GM23338 (cell line): ENCODE data around the gene SUPT3H. TPM values are rescaled to one million over a fixed set of nuclear protein-coding genes. Genes with fewer than 3 reads are reported as not detected.

ENCODE experiments used
- ATAC-seq: fragments of 200-7000 bp; cut with Tn5 transposase; 3 replicates; pipeline ENCODE4 v1.9.1; 2020
- DNase-seq: peaks from one replicate; pipeline ENCODE4 v3.0.0-alpha.2; 2015; ENCODE audit warnings: low spot score
- H2AFZ ChIP-seq: fragments of 200-600 bp; sonication (generic); 2 replicates; pipeline ENCODE4 v1.8.0; 2016; ENCODE audit warnings: antibody characterized with exemption, mild to moderate bottlenecking, moderate library complexity
- H3F3A ChIP-seq: fragments of 200-600 bp; sonication (generic); replicated peaks from 2 replicates; pipeline ENCODE4 v1.8.0; 2017; ENCODE audit warnings: antibody characterized with exemption, mixed run types, low read depth
- H3K27ac ChIP-seq: fragments of 200-600 bp; sonication (generic); 2 replicates; pipeline ENCODE4 v1.6.1; 2016; ENCODE audit warnings: low read depth
- H3K27me3 ChIP-seq: fragments of 200-600 bp; sonication (generic); 2 replicates; pipeline ENCODE4 v1.8.0; 2016; ENCODE audit warnings: mild to moderate bottlenecking, mixed run types, moderate library complexity; ENCODE audit not compliant: insufficient read depth
- H3K36me3 ChIP-seq: fragments of 200-600 bp; sonication (generic); 2 replicates; pipeline ENCODE4 v1.8.0; 2016; ENCODE audit warnings: mild to moderate bottlenecking; ENCODE audit not compliant: insufficient read depth
- H3K4me1 ChIP-seq: fragments of 200-600 bp; sonication (generic); 2 replicates; pipeline ENCODE4 v1.8.0; 2016; ENCODE audit warnings: mild to moderate bottlenecking, moderate library complexity; ENCODE audit not compliant: insufficient read depth
- H3K4me2 ChIP-seq: fragments of 200-600 bp; sonication (generic); 2 replicates; pipeline ENCODE4 v1.7.1; 2017; ENCODE audit warnings: mixed run types
- H3K4me3 ChIP-seq: fragments of 200-600 bp; sonication (generic); 2 replicates; pipeline ENCODE4 v1.6.1; 2016; ENCODE audit warnings: mixed run types
- H3K79me2 ChIP-seq: fragments of 200-600 bp; sonication (generic); replicated peaks from 2 replicates; pipeline ENCODE4 v1.8.0; 2017; ENCODE audit warnings: mild to moderate bottlenecking; ENCODE audit not compliant: insufficient read depth
- H3K9me2 ChIP-seq: fragments of 200-600 bp; sonication (generic); 2 replicates; pipeline ENCODE4 v1.8.0; 2017; ENCODE audit not compliant: insufficient read depth
- H4K20me1 ChIP-seq: fragments of 200-600 bp; sonication (generic); replicated peaks from 2 replicates; pipeline ENCODE4 v1.8.0; 2017; ENCODE audit warnings: mild to moderate bottlenecking; ENCODE audit not compliant: insufficient read depth
- H3K27ac Mint-ChIP-seq: 2 replicates; pipeline ENCODE4 v1.8.0; 2020; ENCODE audit warnings: inconsistent platforms, mild to moderate bottlenecking, moderate library complexity, mixed read lengths
- H3K27me3 Mint-ChIP-seq: 3 replicates; pipeline ENCODE4 v1.8.0; 2022; ENCODE audit warnings: low read depth, mild to moderate bottlenecking, moderate library complexity, mixed read lengths, inconsistent platforms; ENCODE audit not compliant: insufficient read depth, poor library complexity
- H3K36me3 Mint-ChIP-seq: 3 replicates; pipeline ENCODE4 v1.8.0; 2021; ENCODE audit warnings: low read depth, mild to moderate bottlenecking, inconsistent platforms, moderate library complexity, mixed read lengths
- H3K4me1 Mint-ChIP-seq: 3 replicates; pipeline ENCODE4 v1.8.0; 2020; ENCODE audit warnings: mild to moderate bottlenecking, inconsistent platforms, mixed read lengths
- H3K4me3 Mint-ChIP-seq: 3 replicates; pipeline ENCODE4 v1.8.0; 2021; ENCODE audit warnings: moderate library complexity, mild to moderate bottlenecking, inconsistent platforms, mixed read lengths
- H3K9me3 Mint-ChIP-seq: 3 replicates; pipeline ENCODE4 v1.8.0; 2020; ENCODE audit warnings: moderate library complexity, mild to moderate bottlenecking, inconsistent platforms, mixed read lengths
- CREB1 ChIP-seq: fragments of 250-450 bp; sonication (Bioruptor Pico); IDR thresholded peaks from 2 replicates; pipeline ENCODE4 v1.5.0; 2020; ENCODE audit warnings: low read depth, mild to moderate bottlenecking, moderate library complexity
- EZH2 ChIP-seq: fragments of 200-600 bp; sonication (generic); IDR thresholded peaks from one replicate; pipeline ENCODE4 v1.8.0; 2017; ENCODE audit warnings: antibody characterized with exemption, mild to moderate bottlenecking, low read depth; ENCODE audit not compliant: unreplicated experiment
- EZH2phosphoT487 ChIP-seq: fragments of 200-600 bp; sonication (generic); IDR thresholded peaks from one replicate; pipeline ENCODE4 v1.8.1; 2018; ENCODE audit warnings: antibody characterized with exemption; ENCODE audit not compliant: unreplicated experiment
- JUNB ChIP-seq: IDR thresholded peaks from one replicate; pipeline ENCODE4 v1.6.1; 2016; ENCODE audit warnings: antibody characterized with exemption; ENCODE audit not compliant: unreplicated experiment
- NANOG ChIP-seq: IDR thresholded peaks from 2 replicates; pipeline ENCODE4 v1.6.1; 2016; ENCODE audit warnings: antibody characterized with exemption, borderline replicate concordance
- POLR2AphosphoS5 ChIP-seq: IDR thresholded peaks from 2 replicates; pipeline ENCODE4 v1.6.1; 2016; ENCODE audit warnings: antibody characterized with exemption, low read depth
- REST ChIP-seq: IDR thresholded peaks from one replicate; pipeline ENCODE4 v1.6.1; 2018; ENCODE audit warnings: antibody characterized with exemption; ENCODE audit not compliant: unreplicated experiment
- STAT1 ChIP-seq: IDR thresholded peaks from one replicate; pipeline ENCODE4 v1.6.1; 2016; ENCODE audit warnings: antibody characterized with exemption; ENCODE audit not compliant: unreplicated experiment
- ZNF114 ChIP-seq: fragments of 250-450 bp; sonication (Bioruptor Pico); IDR thresholded peaks from 2 replicates; pipeline ENCODE4 v1.5.0; 2020; ENCODE audit warnings: mild to moderate bottlenecking, moderate library complexity
- ZNF331 ChIP-seq: fragments of 250-450 bp; sonication (Bioruptor Pico); IDR thresholded peaks from 2 replicates; pipeline ENCODE4 v1.5.0; 2020; ENCODE audit warnings: low read depth, mild to moderate bottlenecking, moderate library complexity
- polyA plus RNA-seq: library from polyadenylated mRNA; unstranded; fragments of >200 nt; fragmentation: Nextera tagmentation; extraction: Ambion mirVana; gene quantifications from 2 replicates; pipeline ENCODE4 v1.2.1, GENCODE V29; 2016
- total RNA-seq: library from RNA; depleted of rRNA; stranded (reverse); fragments of >200 nt; shearing (Covaris generic); gene quantifications from 2 replicates; pipeline ENCODE4 v1.2.3, GENCODE V29; 2014
- TF ChIP-seq, protein P1 (sequence below): IDR thresholded peaks from 2 replicates; pipeline ENCODE4 v1.6.1; 2016; ENCODE audit warnings: antibody characterized with exemption
- TF ChIP-seq, protein P2 (sequence below), 2 experiments: fragments of 200-600 bp in 1 of 2; sonication (generic) in 1 of 2; conservative IDR thresholded peaks; 2 replicates each; pipeline versions ENCODE4 v1.5.1 to v1.6.1; 2016 to 2017; ENCODE audit warnings: antibody characterized with exemption in 2 of 2, low read depth in 2 of 2, mild to moderate bottlenecking in 2 of 2, moderate library complexity in 1 of 2

SUPT3H gene
- total and polyA plus RNA-seq, 2 experiments from 2014 or later: 11.4 to 30.1 TPM

- TF ChIP-seq POLR2AphosphoS5 (no peak), JUNB (no peak), ZNF114 (CRISPR knock-in tag) (no peak), STAT1 (no peak), ZNF331 (CRISPR knock-in tag) (no peak)
- TF ChIP-seq, protein P1, sequence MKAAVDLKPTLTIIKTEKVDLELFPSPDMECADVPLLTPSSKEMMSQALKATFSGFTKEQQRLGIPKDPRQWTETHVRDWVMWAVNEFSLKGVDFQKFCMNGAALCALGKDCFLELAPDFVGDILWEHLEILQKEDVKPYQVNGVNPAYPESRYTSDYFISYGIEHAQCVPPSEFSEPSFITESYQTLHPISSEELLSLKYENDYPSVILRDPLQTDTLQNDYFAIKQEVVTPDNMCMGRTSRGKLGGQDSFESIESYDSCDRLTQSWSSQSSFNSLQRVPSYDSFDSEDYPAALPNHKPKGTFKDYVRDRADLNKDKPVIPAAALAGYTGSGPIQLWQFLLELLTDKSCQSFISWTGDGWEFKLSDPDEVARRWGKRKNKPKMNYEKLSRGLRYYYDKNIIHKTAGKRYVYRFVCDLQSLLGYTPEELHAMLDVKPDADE: no peak
Measured at GRCh38 chr6:45293306-45293705, 84.4 kb downstream of the SUPT3H start (continued).

DNA sequence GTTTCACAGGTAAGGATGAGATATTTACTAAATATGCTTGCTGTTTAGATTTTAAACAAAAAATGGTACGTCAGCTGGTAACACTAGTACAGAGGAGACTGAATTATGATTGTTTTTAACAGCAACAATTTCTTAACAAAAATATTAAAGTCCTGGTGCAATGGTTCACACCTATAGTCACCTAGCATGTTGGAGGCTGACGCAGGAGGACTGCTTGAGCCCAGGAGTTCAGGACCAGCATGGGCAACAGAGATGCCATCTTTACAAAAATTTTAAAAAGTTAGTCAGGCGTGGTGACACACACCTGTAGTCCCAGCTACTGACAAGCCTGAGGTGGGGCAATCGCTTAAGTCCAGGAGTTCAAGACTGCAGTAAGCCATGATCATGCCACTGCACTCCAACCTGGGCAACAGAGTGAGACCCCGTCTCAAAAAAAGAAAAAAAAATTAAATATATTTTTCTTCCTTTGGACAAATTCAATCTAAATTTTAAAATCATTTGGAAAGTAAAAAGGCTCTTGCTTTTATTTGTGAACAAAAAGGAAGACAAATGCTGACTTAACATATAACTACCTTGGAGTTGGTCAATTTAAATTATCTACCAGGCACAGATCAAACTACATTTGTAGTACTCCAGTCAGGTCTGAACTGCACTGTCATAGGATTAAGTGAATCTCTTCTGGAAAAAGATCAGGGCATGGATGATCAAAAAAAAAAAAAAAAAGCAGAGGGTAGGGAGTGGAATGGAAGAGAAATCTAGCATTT lies 87.8 kb downstream of the SUPT3H start:
- no peak for DNase-seq
- Mint-ChIP-seq H3K9me3 (peaks cover 11% of the 10 kb centered on the region; the same call in 2 of the 3 replicates), H3K27me3 (peaks cover 1% of the 10 kb centered on the region), H3K4me1 (peaks cover 4% of the 10 kb centered on the region), H3K4me3 (no peak overlapping the region), H3K36me3 (peaks cover 14% of the 10 kb centered on the region; the same call in 2 of the 3 replicates), H3K27ac (no peak overlapping the region)
- Histone ChIP-seq H3K79me2 (peaks cover 5% of the 10 kb centered on the region), H3K9me2 (no peaks in the 10 kb centered on the region), H3K27ac (no peak overlapping the region), H3K4me3 (no peak overlapping the region), H4K20me1 (peaks cover 5% of the 10 kb centered on the region), H3K27me3 (no peaks in the 10 kb centered on the region), H3K36me3 (0 out of 2 replicates have a peak, but pooled peaks cover 3% of the 10 kb centered on the region), H3K4me2 (no peak overlapping the region), H3K4me1 (no peaks in the 10 kb centered on the region), H3F3A (no peaks in the 10 kb centered on the region), H2AFZ (no peak overlapping the region)
- no peak for ATAC-seq
- TF ChIP-seq CREB1: no peak
- no peak for TF ChIP-seq STAT1
- no peak for TF ChIP-seq POLR2AphosphoS5
- no peak for TF ChIP-seq JUNB
- no peak for TF ChIP-seq REST
- no peak for TF ChIP-seq ZNF114 (CRISPR knock-in tag)
- no peak for TF ChIP-seq NANOG
- TF ChIP-seq, protein P2, sequence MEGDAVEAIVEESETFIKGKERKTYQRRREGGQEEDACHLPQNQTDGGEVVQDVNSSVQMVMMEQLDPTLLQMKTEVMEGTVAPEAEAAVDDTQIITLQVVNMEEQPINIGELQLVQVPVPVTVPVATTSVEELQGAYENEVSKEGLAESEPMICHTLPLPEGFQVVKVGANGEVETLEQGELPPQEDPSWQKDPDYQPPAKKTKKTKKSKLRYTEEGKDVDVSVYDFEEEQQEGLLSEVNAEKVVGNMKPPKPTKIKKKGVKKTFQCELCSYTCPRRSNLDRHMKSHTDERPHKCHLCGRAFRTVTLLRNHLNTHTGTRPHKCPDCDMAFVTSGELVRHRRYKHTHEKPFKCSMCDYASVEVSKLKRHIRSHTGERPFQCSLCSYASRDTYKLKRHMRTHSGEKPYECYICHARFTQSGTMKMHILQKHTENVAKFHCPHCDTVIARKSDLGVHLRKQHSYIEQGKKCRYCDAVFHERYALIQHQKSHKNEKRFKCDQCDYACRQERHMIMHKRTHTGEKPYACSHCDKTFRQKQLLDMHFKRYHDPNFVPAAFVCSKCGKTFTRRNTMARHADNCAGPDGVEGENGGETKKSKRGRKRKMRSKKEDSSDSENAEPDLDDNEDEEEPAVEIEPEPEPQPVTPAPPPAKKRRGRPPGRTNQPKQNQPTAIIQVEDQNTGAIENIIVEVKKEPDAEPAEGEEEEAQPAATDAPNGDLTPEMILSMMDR (conservative IDR thresholded peaks at IDR 0.05; ENCODE audit: low read depth in 2 of 2): no peak
- TF ChIP-seq EZH2: no peak
- TF ChIP-seq EZH2phosphoT487: no peak
- TF ChIP-seq, protein P1: no peak
- no peak for TF ChIP-seq ZNF331 (CRISPR knock-in tag)
